ENCODE data around the gene ZNF385B.

GRCh38 chr2:179441551-179441950, 419.9 kb downstream of the ZNF385B start:
- no peak for TF ChIP-seq POLR2A (IDR thresholded peaks at IDR 0.05)
- no peak for TF ChIP-seq CTCF (IDR thresholded peaks at IDR 0.05)
